HepG2 (cell line): ENCODE data around the gene AFAP1. TPM values are rescaled to one million over a fixed set of nuclear protein-coding genes. Genes with fewer than 3 reads are reported as not detected.
A peak's percentile ranks its signal among the peaks of the same experiment; 100 is the strongest.

Experiments used
- FOXK1 ChIP-seq: sonication (generic); formaldehyde crosslinking; IDR thresholded peaks from 2 replicates; pipeline ENCODE4 v1.4.0; 2020; ENCODE audit warnings: low read depth, missing genetic modification reagents, borderline replicate concordance
- KLF13 ChIP-seq: sonication (generic); formaldehyde crosslinking; IDR thresholded peaks from 2 replicates; pipeline ENCODE4 v1.4.0; 2020; ENCODE audit warnings: mild to moderate bottlenecking, missing genetic modification reagents
- MTA3 ChIP-seq: sonication (generic); formaldehyde crosslinking; IDR thresholded peaks from 2 replicates; pipeline ENCODE4 v1.4.0; 2020; ENCODE audit warnings: missing genetic modification reagents
- MYPOP ChIP-seq: sonication (generic); formaldehyde crosslinking; IDR thresholded peaks from 2 replicates; pipeline ENCODE4 v1.8.1; 2023; ENCODE audit warnings: mild to moderate bottlenecking, moderate library complexity, missing genetic modification reagents
- NFE2 ChIP-seq: sonication (generic); formaldehyde crosslinking; IDR thresholded peaks from 2 replicates; pipeline ENCODE4 v1.4.0; 2020; ENCODE audit warnings: missing genetic modification reagents
- SOX13 ChIP-seq, 3 experiments: fragments of 450-650 bp in 1 of 3; sonication (generic) in 1 of 3; formaldehyde crosslinking in 1 of 3; IDR thresholded peaks in 2 of 3; conservative IDR thresholded peaks in 1 of 3; 2 replicates each; pipeline versions ENCODE4 v1.5.0 to v1.6.1; 2016 to 2020; ENCODE audit warnings: antibody characterized with exemption in 1 of 3, mild to moderate bottlenecking in 1 of 3, missing compliant biosample characterization in 1 of 3, missing genetic modification reagents in 1 of 3, moderate library complexity in 1 of 3
- ZBTB14 ChIP-seq: sonication (generic); formaldehyde crosslinking; IDR thresholded peaks from 2 replicates; pipeline ENCODE4 v1.4.0; 2020; ENCODE audit warnings: missing genetic modification reagents
- ZIK1 ChIP-seq: sonication (generic); formaldehyde crosslinking; IDR thresholded peaks from 2 replicates; pipeline ENCODE4 v1.5.0; 2020; ENCODE audit warnings: mild to moderate bottlenecking, low read depth, missing genetic modification reagents, borderline replicate concordance
- ZMAT3 ChIP-seq: sonication (generic); formaldehyde crosslinking; conservative IDR thresholded peaks from 2 replicates; pipeline ENCODE4 v1.7.0; 2021; ENCODE audit warnings: missing genetic modification reagents
- ZNF329 ChIP-seq: sonication (generic); formaldehyde crosslinking; IDR thresholded peaks from 2 replicates; pipeline ENCODE4 v1.9.0; 2021; ENCODE audit warnings: low read depth, mild to moderate bottlenecking, missing genetic modification reagents
- ZNF335 ChIP-seq: sonication (generic); formaldehyde crosslinking; IDR thresholded peaks from 2 replicates; pipeline ENCODE4 v1.4.0; 2020; ENCODE audit warnings: missing genetic modification reagents
- ZNF761 ChIP-seq: sonication (generic); formaldehyde crosslinking; conservative IDR thresholded peaks from 2 replicates; pipeline ENCODE4 v1.4.0; 2020; ENCODE audit warnings: mild to moderate bottlenecking, missing genetic modification reagents
- polyA plus RNA-seq, 8 experiments: library from polyadenylated mRNA; depleted of rRNA in 3 of 8; stranded (reverse) in 7 of 8; unstranded in 1 of 8; fragments of >200 nt; fragmentation: Illumina TruSeq in 4 of 8; extraction: Trizol in 4 of 8; gene quantifications; 2 replicates each; pipeline versions ENCODE4 v1.2.1 to v1.2.3, GENCODE V29; 2011 to 2016; ENCODE audit warnings: low read depth in 4 of 8, missing spikeins in 1 of 8, mixed read lengths in 1 of 8; ENCODE audit not compliant: insufficient read depth in 1 of 8
- total RNA-seq, 5 experiments: library from RNA; depleted of rRNA; stranded (reverse); fragments of >200 nt; fragmentation: Illumina TruSeq; extraction: Trizol; gene quantifications; 2 replicates each; pipeline ENCODE4 v1.2.3, GENCODE V29; 2016; ENCODE audit warnings: low read depth in 1 of 5
- TF ChIP-seq, protein P1 (sequence below): sonication (generic); formaldehyde crosslinking; IDR thresholded peaks from 2 replicates; pipeline ENCODE4 v1.4.0; 2020; ENCODE audit warnings: mild to moderate bottlenecking, missing genetic modification reagents
- TF ChIP-seq, protein P2 (sequence below): sonication (generic); formaldehyde crosslinking; IDR thresholded peaks from 2 replicates; pipeline ENCODE4 v1.5.1; 2020; ENCODE audit warnings: mild to moderate bottlenecking, missing genetic modification reagents
- TF ChIP-seq, protein P3 (sequence below): sonication (generic); formaldehyde crosslinking; IDR thresholded peaks from 2 replicates; pipeline ENCODE4 v1.4.0; 2020; ENCODE audit warnings: low read depth, mild to moderate bottlenecking, missing genetic modification reagents

The AFAP1 gene
- total and polyA plus RNA-seq, 2 of the 13 experiments (the other 11 are each of a cell fraction or from before 2014, with no cell fraction given), result 2.5 TPM

- TF ChIP-seq, protein P1, sequence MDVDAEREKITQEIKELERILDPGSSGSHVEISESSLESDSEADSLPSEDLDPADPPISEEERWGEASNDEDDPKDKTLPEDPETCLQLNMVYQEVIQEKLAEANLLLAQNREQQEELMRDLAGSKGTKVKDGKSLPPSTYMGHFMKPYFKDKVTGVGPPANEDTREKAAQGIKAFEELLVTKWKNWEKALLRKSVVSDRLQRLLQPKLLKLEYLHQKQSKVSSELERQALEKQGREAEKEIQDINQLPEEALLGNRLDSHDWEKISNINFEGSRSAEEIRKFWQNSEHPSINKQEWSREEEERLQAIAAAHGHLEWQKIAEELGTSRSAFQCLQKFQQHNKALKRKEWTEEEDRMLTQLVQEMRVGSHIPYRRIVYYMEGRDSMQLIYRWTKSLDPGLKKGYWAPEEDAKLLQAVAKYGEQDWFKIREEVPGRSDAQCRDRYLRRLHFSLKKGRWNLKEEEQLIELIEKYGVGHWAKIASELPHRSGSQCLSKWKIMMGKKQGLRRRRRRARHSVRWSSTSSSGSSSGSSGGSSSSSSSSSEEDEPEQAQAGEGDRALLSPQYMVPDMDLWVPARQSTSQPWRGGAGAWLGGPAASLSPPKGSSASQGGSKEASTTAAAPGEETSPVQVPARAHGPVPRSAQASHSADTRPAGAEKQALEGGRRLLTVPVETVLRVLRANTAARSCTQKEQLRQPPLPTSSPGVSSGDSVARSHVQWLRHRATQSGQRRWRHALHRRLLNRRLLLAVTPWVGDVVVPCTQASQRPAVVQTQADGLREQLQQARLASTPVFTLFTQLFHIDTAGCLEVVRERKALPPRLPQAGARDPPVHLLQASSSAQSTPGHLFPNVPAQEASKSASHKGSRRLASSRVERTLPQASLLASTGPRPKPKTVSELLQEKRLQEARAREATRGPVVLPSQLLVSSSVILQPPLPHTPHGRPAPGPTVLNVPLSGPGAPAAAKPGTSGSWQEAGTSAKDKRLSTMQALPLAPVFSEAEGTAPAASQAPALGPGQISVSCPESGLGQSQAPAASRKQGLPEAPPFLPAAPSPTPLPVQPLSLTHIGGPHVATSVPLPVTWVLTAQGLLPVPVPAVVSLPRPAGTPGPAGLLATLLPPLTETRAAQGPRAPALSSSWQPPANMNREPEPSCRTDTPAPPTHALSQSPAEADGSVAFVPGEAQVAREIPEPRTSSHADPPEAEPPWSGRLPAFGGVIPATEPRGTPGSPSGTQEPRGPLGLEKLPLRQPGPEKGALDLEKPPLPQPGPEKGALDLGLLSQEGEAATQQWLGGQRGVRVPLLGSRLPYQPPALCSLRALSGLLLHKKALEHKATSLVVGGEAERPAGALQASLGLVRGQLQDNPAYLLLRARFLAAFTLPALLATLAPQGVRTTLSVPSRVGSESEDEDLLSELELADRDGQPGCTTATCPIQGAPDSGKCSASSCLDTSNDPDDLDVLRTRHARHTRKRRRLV, result no peak
- TF ChIP-seq ZIK1 (CRISPR knock-in tag), result no peak
- TF ChIP-seq FOXK1 (CRISPR knock-in tag), result peak; percentile 64; the same call in 1 of the 2 replicates
- no peak for TF ChIP-seq MTA3 (CRISPR knock-in tag)
- no peak for TF ChIP-seq ZBTB14
- no peak for TF ChIP-seq ZMAT3 (CRISPR knock-in tag)
- 0 out of 2 replicates have a peak, but pooled peaks have one; percentile 36 for TF ChIP-seq SOX13 (IDR thresholded peaks at IDR 0.05)
- TF ChIP-seq SOX13 (CRISPR knock-in tag; conservative IDR thresholded peaks at IDR 0.05 in 1 of 2, IDR thresholded peaks at IDR 0.05 in 1 of 2), result peak in 1 of 2 experiments; percentile 89; a peak in 2 of 4 replicates
- no peak for TF ChIP-seq NFE2 (CRISPR knock-in tag)
- TF ChIP-seq ZNF329 (CRISPR knock-in tag), result no peak
- TF ChIP-seq MYPOP (CRISPR knock-in tag), result 0 out of 2 replicates have a peak, but pooled peaks have one; percentile 46
- TF ChIP-seq ZNF335 (CRISPR knock-in tag), result 0 out of 2 replicates have a peak, but pooled peaks have one; percentile 34
- TF ChIP-seq, protein P2, sequence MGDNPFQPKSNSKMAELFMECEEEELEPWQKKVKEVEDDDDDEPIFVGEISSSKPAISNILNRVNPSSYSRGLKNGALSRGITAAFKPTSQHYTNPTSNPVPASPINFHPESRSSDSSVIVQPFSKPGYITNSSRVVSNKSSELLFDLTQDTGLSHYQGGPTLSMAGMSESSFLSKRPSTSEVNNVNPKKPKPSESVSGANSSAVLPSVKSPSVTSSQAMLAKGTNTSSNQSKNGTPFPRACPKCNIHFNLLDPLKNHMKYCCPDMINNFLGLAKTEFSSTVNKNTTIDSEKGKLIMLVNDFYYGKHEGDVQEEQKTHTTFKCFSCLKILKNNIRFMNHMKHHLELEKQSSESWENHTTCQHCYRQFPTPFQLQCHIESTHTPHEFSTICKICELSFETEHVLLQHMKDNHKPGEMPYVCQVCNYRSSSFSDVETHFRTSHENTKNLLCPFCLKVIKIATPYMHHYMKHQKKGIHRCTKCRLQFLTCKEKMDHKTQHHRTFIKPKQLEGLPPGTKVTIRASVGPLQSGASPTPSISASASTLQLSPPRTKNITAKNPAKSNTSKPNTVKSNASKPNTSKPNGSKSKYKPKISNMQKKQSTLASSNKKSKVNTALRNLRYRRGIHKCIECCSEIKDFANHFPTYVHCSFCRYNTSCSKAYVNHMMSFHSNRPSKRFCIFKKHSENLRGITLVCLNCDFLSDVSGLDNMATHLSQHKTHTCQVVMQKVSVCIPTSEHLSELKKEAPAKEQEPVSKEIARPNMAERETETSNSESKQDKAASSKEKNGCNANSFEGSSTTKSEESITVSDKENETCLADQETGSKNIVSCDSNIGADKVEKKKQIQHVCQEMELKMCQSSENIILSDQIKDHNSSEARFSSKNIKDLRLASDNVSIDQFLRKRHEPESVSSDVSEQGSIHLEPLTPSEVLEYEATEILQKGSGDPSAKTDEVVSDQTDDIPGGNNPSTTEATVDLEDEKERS (CRISPR knock-in tag), result no peak
- TF ChIP-seq ZNF761 (CRISPR knock-in tag), result no peak
- no peak for TF ChIP-seq KLF13 (CRISPR knock-in tag)
- TF ChIP-seq, protein P3, sequence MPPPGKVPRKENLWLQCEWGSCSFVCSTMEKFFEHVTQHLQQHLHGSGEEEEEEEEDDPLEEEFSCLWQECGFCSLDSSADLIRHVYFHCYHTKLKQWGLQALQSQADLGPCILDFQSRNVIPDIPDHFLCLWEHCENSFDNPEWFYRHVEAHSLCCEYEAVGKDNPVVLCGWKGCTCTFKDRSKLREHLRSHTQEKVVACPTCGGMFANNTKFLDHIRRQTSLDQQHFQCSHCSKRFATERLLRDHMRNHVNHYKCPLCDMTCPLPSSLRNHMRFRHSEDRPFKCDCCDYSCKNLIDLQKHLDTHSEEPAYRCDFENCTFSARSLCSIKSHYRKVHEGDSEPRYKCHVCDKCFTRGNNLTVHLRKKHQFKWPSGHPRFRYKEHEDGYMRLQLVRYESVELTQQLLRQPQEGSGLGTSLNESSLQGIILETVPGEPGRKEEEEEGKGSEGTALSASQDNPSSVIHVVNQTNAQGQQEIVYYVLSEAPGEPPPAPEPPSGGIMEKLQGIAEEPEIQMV (CRISPR knock-in tag), result no peak
Observed at GRCh38 chr4:7805533-7806337, 133.9 kb downstream of the AFAP1 start (continued).
